ENCODE results near the gene FGA.

The FGA gene

GRCh38 chr4:154551872-154552686 lies 38.5 kb downstream of the FGA start:
- no peak for FAIRE-seq
- no peak for DNase-seq (ENCODE audit: insufficient read length, low spot score)
- TF ChIP-seq CTCF (IDR thresholded peaks at IDR 0.05; ENCODE audit: insufficient read depth, missing control alignments): peak; percentile 74

GRCh38 chr4:154549894-154550790 lies 40.4 kb downstream of the FGA start, which contains the start of gene PLRG1:
Gene PLRG1 (minus strand): TSS chr4:154550400. CDS start chr4:154550308, 92 bp downstream.
- FAIRE-seq: no peak
- peak; percentile 54 for DNase-seq (ENCODE audit: insufficient read length, low spot score)
- no peak for TF ChIP-seq CTCF (IDR thresholded peaks at IDR 0.05; ENCODE audit: insufficient read depth, missing control alignments)

GRCh38 chr4:154545689-154546088 lies 44.9 kb downstream of the FGA start:
- no peak for FAIRE-seq
- no peak for TF ChIP-seq CTCF (IDR thresholded peaks at IDR 0.05; ENCODE audit: insufficient read depth, missing control alignments)

GRCh38 chr4:154542271-154542879 lies 48.2 kb downstream of the FGA start:
- TF ChIP-seq CTCF (IDR thresholded peaks at IDR 0.05; ENCODE audit: insufficient read depth, missing control alignments): no peak
- FAIRE-seq (no peak), DNase-seq (ENCODE audit: insufficient read length, low spot score) (no peak)

More at GRCh38 chr4:154545689-154546088, 44.9 kb downstream of the FGA start:
- no peak for DNase-seq (ENCODE audit: insufficient read length, low spot score)
